Measurements from ENCODE around the gene ZDHHC1.

Gene ZDHHC1

DNA sequence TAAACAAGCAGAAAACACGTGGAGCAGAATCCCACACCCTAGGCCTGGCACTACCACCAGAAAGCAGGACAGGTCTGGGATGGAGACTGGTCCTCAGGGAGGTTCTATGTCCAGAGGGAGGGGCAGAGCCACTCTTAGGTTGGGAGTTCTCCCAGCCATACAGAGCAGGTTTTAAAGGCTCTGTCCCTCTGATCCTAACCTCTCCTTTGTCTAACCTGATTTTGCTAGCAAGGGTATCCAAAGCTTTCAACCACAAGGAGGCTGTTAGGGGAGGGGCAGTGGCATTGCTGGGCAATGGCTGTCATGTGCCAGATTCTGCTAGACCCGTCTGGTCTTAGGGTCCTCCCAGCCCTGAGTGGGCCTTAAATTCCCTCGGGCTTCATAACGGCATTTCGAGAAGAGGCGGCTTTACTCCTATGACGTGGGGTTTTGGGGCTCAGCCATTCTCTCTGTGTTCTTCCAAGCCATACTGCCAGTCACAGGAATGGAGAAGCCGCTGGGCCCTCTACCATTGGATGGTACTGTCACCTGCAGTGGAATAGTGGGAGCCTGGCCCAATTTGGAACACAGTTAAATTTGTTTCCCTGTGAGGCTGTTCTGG, 28.7 kb downstream of the ZDHHC1 start:
- no peak for ATAC-seq
- TF ChIP-seq, protein P1, sequence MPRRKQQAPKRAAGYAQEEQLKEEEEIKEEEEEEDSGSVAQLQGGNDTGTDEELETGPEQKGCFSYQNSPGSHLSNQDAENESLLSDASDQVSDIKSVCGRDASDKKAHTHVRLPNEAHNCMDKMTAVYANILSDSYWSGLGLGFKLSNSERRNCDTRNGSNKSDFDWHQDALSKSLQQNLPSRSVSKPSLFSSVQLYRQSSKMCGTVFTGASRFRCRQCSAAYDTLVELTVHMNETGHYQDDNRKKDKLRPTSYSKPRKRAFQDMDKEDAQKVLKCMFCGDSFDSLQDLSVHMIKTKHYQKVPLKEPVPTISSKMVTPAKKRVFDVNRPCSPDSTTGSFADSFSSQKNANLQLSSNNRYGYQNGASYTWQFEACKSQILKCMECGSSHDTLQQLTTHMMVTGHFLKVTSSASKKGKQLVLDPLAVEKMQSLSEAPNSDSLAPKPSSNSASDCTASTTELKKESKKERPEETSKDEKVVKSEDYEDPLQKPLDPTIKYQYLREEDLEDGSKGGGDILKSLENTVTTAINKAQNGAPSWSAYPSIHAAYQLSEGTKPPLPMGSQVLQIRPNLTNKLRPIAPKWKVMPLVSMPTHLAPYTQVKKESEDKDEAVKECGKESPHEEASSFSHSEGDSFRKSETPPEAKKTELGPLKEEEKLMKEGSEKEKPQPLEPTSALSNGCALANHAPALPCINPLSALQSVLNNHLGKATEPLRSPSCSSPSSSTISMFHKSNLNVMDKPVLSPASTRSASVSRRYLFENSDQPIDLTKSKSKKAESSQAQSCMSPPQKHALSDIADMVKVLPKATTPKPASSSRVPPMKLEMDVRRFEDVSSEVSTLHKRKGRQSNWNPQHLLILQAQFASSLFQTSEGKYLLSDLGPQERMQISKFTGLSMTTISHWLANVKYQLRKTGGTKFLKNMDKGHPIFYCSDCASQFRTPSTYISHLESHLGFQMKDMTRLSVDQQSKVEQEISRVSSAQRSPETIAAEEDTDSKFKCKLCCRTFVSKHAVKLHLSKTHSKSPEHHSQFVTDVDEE (CRISPR knock-in tag; IDR thresholded peaks at IDR 0.05): no peak
- TF ChIP-seq ZC3H10 (CRISPR knock-in tag; IDR thresholded peaks at IDR 0.05): no peak
- TF ChIP-seq OSR1 (CRISPR knock-in tag; IDR thresholded peaks at IDR 0.05): no peak
- TF ChIP-seq ZNF565 (CRISPR knock-in tag; conservative IDR thresholded peaks at IDR 0.05; ENCODE audit: low read depth): no peak
- TF ChIP-seq ZFP3 (CRISPR knock-in tag; IDR thresholded peaks at IDR 0.05): no peak
- no peak for TF ChIP-seq TCF4 (CRISPR knock-in tag; IDR thresholded peaks at IDR 0.05; ENCODE audit: borderline replicate concordance)
- TF ChIP-seq ZFP30 (CRISPR knock-in tag; IDR thresholded peaks at IDR 0.05): no peak
- no peak for TF ChIP-seq ZNF70 (CRISPR knock-in tag; IDR thresholded peaks at IDR 0.05)
- TF ChIP-seq, protein P2, sequence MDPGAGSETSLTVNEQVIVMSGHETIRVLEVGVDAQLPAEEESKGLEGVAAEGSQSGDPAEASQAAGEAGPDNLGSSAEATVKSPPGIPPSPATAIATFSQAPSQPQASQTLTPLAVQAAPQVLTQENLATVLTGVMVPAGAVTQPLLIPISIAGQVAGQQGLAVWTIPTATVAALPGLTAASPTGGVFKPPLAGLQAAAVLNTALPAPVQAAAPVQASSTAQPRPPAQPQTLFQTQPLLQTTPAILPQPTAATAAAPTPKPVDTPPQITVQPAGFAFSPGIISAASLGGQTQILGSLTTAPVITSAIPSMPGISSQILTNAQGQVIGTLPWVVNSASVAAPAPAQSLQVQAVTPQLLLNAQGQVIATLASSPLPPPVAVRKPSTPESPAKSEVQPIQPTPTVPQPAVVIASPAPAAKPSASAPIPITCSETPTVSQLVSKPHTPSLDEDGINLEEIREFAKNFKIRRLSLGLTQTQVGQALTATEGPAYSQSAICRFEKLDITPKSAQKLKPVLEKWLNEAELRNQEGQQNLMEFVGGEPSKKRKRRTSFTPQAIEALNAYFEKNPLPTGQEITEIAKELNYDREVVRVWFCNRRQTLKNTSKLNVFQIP (CRISPR knock-in tag; IDR thresholded peaks at IDR 0.05; ENCODE audit: borderline replicate concordance, low read depth): no peak
- TF ChIP-seq PPARA (CRISPR knock-in tag; IDR thresholded peaks at IDR 0.05; ENCODE audit: borderline replicate concordance): no peak
- no peak for TF ChIP-seq TOX (CRISPR knock-in tag; IDR thresholded peaks at IDR 0.05; ENCODE audit: borderline replicate concordance)
- TF ChIP-seq ARNTL (CRISPR knock-in tag; IDR thresholded peaks at IDR 0.05; ENCODE audit: borderline replicate concordance, low read depth): no peak
- TF ChIP-seq CSDC2 (CRISPR knock-in tag; IDR thresholded peaks at IDR 0.05): no peak
- TF ChIP-seq ESRRG (CRISPR knock-in tag; IDR thresholded peaks at IDR 0.05): no peak
- TF ChIP-seq SNAI2 (CRISPR knock-in tag; IDR thresholded peaks at IDR 0.05): no peak
- no peak for TF ChIP-seq RARB (CRISPR knock-in tag; IDR thresholded peaks at IDR 0.05)
- TF ChIP-seq BACH2 (CRISPR knock-in tag; IDR thresholded peaks at IDR 0.05; ENCODE audit: borderline replicate concordance): no peak

DNA sequence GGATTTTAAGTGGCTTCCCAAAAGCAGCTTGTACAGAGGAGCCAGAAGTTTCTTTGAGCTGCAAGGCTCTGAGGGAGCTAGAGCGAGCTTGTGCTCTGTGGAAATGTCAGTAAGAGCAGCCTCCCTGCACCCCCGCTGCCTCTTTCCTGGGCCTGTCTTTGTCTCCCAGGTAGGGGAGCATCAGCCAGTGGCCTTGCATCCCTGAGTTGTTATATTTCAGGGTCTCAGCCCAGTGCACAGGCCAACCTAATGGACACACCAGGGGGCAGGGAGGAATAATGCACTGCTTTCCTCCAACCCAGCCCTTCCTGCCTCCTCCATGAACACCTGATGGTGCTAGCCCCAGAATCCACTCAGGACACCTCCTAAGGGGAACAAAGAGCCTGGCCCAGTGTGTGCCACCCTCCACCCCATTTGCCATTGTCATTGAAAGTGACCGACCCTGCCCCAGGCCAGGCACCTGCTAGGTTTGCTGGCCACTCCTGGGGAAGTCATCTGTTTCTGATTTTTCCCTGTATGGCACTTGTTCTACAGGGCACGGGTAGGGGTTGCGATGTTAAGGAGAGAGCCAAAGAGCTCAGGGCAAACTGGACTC, 29.3 kb downstream of the ZDHHC1 start:
- no peak for TF ChIP-seq GLIS3 (CRISPR knock-in tag; IDR thresholded peaks at IDR 0.05)
- no peak for TF ChIP-seq ESRRG (CRISPR knock-in tag; IDR thresholded peaks at IDR 0.05)
- TF ChIP-seq, protein P3, sequence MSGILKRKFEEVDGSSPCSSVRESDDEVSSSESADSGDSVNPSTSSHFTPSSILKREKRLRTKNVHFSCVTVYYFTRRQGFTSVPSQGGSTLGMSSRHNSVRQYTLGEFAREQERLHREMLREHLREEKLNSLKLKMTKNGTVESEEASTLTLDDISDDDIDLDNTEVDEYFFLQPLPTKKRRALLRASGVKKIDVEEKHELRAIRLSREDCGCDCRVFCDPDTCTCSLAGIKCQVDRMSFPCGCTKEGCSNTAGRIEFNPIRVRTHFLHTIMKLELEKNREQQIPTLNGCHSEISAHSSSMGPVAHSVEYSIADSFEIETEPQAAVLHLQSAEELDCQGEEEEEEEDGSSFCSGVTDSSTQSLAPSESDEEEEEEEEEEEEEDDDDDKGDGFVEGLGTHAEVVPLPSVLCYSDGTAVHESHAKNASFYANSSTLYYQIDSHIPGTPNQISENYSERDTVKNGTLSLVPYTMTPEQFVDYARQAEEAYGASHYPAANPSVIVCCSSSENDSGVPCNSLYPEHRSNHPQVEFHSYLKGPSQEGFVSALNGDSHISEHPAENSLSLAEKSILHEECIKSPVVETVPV (CRISPR knock-in tag; IDR thresholded peaks at IDR 0.05): no peak
- TF ChIP-seq TCF4 (CRISPR knock-in tag; IDR thresholded peaks at IDR 0.05; ENCODE audit: borderline replicate concordance): no peak
- no peak for TF ChIP-seq OSR1 (CRISPR knock-in tag; IDR thresholded peaks at IDR 0.05)
- no peak for TF ChIP-seq ZNF565 (CRISPR knock-in tag; conservative IDR thresholded peaks at IDR 0.05; ENCODE audit: low read depth)
- no peak for TF ChIP-seq BACH2 (CRISPR knock-in tag; IDR thresholded peaks at IDR 0.05; ENCODE audit: borderline replicate concordance)
- TF ChIP-seq CSDC2 (CRISPR knock-in tag; IDR thresholded peaks at IDR 0.05): no peak
- no peak for TF ChIP-seq ZNF70 (CRISPR knock-in tag; IDR thresholded peaks at IDR 0.05)
- TF ChIP-seq ZNF8 (CRISPR knock-in tag; IDR thresholded peaks at IDR 0.05): no peak
- ATAC-seq: no peak

DNA sequence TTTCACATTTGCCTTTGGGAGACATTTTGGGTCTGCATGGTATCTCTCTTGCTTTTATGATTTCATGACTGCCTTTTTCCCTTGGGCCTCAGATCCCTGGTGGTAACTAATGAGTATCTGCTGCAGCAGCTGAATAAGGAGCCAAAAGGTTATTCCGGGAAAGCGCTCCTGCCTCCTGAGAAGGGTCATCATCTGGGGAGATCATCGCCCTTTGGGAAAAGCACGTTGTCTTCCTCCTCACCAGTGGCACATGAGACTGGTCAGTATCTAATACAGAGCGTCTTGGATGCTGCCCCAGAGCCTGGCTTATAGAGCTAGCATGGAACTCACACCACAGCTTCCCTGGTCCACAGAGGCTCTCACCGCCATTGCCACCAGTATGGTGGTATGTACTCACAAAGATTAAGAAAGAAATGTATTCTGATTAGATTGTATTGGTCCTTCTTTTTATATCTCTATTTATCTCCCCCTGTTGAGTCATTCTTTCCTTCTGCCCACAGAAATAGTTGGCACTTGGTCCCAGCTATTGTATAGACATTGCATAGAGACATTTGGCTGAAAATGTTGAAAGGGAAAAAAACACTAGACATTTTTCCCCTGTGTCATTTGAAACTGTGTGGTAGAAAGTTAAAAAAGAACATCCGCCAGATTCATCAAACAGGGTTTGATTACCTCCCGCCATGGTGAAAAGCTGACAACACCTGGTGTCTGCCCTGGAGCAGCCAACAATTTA, 31.3 kb downstream of the ZDHHC1 start:
- TF ChIP-seq GLIS3 (CRISPR knock-in tag; IDR thresholded peaks at IDR 0.05) (no peak), ESRRG (CRISPR knock-in tag; IDR thresholded peaks at IDR 0.05) (no peak)
- ATAC-seq: no peak

DNA sequence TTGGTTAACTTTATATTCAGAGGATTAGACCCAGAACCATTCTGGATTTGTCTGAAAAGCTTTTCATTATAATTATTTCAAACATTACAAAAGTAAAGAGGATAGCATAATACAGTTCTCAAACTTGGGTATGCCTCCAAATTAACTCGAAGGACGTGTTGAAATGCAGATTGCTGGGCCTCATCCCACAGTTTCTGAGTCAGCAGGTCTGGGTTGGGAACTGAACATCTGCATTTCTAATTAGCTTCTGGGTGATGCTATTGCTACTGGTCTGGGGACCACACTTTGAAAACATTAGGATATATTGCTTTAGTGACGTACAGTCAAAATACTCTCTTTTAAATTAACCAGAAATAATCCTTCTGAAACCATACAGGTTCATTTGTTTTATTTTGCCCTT, 33.0 kb downstream of the ZDHHC1 start:
- TF ChIP-seq ZNF565 (CRISPR knock-in tag; conservative IDR thresholded peaks at IDR 0.05; ENCODE audit: low read depth) (no peak), SNAI2 (CRISPR knock-in tag; IDR thresholded peaks at IDR 0.05) (no peak), ESRRG (CRISPR knock-in tag; IDR thresholded peaks at IDR 0.05) (no peak), ISL1 (CRISPR knock-in tag; IDR thresholded peaks at IDR 0.05) (no peak), ZFP30 (CRISPR knock-in tag; IDR thresholded peaks at IDR 0.05) (no peak), ARNTL (CRISPR knock-in tag; IDR thresholded peaks at IDR 0.05; ENCODE audit: borderline replicate concordance, low read depth) (no peak), OSR1 (CRISPR knock-in tag; IDR thresholded peaks at IDR 0.05) (no peak), ZNF8 (CRISPR knock-in tag; IDR thresholded peaks at IDR 0.05) (no peak)
- TF ChIP-seq, protein P2 (CRISPR knock-in tag; IDR thresholded peaks at IDR 0.05; ENCODE audit: borderline replicate concordance, low read depth): no peak
- TF ChIP-seq, protein P4, sequence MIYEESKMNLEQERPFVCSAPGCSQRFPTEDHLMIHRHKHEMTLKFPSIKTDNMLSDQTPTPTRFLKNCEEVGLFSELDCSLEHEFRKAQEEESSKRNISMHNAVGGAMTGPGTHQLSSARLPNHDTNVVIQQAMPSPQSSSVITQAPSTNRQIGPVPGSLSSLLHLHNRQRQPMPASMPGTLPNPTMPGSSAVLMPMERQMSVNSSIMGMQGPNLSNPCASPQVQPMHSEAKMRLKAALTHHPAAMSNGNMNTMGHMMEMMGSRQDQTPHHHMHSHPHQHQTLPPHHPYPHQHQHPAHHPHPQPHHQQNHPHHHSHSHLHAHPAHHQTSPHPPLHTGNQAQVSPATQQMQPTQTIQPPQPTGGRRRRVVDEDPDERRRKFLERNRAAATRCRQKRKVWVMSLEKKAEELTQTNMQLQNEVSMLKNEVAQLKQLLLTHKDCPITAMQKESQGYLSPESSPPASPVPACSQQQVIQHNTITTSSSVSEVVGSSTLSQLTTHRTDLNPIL (CRISPR knock-in tag; IDR thresholded peaks at IDR 0.05; ENCODE audit: low read depth): no peak
- no peak for ATAC-seq

Data from SK-N-SH treated with all-trans-retinoic acid at 6 μM for 48 hours (cell line).